GM18507 (cell line): ENCODE measurements around the gene INO80.
A peak's percentile ranks its signal among the peaks of the same experiment; 100 is the strongest.

Source experiments
- DNase-seq: peaks from one replicate; pipeline ENCODE4 v3.0.0; 2011; ENCODE audit warnings: low read depth; ENCODE audit not compliant: insufficient read length; ENCODE audit errors: extremely low spot score
- FAIRE-seq: peaks from 2 replicates; lab custom pipeline; 2011; peaks lifted over from hg19 to GRCh38; lab: Jason Lieb, UNC

Gene INO80

DNA sequence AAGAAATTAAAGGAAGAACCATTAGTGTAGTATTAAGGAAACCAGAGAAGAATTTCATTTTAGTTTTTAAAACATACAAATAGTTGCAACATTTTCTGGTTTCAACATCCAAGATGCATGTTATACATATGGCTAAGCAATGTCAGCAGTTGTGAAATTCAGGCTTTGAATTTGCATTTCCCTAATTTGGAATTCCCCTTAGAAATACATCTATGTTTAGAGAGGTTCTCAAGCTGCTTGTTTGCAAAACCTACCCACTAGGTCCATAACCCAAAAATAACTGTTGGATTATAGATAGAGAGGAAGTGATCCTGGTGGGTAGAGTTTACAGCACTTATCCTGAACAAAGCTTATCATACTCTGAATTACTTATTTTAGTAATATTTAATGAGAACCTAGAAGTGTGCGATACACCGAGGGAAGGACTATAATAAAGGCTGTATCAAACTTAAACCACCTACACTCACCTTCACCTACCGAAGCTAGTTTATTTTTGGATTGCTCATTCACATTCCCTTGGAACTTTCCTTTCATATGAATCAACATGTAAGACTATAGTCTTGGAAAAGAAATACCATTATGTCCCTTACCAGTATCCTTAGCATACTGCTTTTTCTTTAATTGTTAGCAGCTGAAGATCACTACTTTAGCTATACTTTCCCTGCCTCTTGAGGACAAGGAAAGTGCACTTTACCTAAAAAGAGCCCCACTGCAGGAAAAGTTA, 102.2 kb downstream of the INO80 start:
- DNase-seq = no peak
- peak; percentile 45 for FAIRE-seq

DNA sequence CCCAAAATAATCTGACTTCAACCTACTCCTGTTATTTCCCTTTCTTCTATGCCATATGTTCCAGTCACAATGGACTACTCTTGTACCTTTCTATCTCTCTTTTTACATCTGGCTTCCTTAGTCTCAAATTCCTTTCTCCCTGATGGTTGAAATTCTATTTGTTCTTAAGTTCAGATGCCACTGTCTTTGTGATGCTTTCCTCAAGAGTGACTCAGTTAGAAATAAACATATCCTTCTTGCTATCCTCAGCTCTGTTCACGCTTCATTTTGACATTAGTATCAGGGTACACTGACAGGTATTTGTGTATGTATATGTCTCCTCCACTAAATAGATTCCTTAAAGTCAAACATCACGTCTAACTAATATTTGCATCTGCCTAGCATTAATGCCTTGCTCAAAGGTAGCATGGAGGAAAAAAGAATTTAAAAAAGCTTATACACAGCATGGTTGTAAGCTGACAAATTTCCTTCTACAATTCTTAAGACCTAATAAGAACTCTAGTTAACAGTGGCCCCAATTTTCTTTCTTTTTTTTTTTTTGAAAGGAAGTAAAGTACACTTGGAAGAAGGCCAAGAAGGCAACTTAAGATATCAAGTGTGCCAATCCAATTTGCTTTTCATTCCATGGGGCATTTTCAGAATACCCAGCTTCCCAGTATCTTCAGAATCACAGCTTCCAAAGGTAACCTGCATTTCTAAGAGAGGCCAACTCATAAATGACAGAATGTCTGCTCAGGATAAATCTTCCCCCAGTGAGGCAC, 104.8 kb downstream of the INO80 start:
- DNase-seq (no peak), FAIRE-seq (no peak)

GRCh38 chr15:41010345-41010744, 105.7 kb downstream of the INO80 start:
- DNase-seq (no peak), FAIRE-seq (no peak)

DNA sequence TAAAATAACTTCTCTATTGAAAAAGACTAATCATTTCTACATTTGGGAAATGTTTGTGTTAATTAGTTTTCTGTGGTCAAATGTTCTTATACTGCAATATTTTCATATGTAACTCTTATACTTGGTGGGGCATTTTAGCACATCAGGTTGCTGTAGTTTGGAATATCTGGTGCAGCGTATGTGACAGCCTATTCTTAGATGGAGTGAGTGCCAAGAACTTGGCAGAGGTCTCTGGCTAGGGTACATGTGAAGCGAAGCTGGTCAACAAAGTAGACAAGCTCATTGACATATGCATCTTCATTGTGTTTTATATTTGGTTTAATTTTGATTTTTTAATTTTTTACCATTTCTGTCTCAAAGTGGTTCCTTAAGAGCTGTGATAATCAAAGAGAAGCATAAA, 109.6 kb downstream of the INO80 start:
- DNase-seq = no peak
- FAIRE-seq = no peak

GRCh38 chr15:41004490-41004889, 111.6 kb downstream of the INO80 start:
- FAIRE-seq (no peak), DNase-seq (no peak)

GRCh38 chr15:41001524-41002214, 114.4 kb downstream of the INO80 start:
- DNase-seq = no peak
- no peak for FAIRE-seq

GRCh38 chr15:40999190-40999589, 116.9 kb downstream of the INO80 start:
- FAIRE-seq (no peak), DNase-seq (no peak)

DNA sequence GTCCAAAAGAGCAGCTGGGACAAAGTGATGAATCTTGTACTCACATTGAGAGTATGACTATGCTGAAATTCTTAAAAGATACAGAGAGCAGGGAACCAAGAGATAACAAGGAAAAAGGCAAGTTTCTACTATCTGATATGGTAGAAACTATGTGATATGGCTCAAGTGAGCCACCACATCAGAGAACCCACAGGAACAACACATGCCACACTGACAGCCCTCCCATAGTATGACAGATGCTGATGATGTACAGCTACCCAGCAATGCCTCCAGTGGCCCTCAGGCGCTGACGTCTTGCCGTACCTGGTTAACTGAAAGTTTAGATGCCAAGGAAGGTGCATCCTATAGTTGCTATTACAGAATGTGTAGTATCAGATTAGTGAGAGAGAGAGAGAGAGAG, 120.4 kb downstream of the INO80 start:
- FAIRE-seq = no peak
- DNase-seq = no peak

GRCh38 chr15:40992825-40993224, 123.3 kb downstream of the INO80 start:
- no peak for DNase-seq
- FAIRE-seq = no peak

- DNase-seq = no peak
- FAIRE-seq = no peak
Observed at GRCh38 chr15:40992241-40992741, 123.8 kb downstream of the INO80 start.

DNA sequence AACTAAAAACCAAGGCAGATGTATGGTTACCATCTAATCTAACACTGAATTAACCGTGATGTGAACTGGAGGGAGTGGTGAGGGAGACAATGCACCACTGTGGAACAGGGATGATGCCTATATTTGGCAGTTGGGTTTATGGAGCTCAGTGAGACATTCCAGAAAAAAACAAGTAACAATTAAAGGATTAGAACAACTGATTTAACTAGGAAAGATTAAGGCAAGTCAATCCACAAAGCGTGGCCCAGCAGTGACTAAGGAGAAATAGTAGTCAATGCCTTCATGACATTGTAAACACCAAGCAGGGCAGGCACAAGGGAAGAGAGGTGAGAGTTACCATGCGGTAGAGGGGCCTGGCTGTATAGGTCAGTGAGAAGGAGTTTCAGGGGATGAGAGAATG, 124.7 kb downstream of the INO80 start:
- DNase-seq (no peak), FAIRE-seq (no peak)

DNA sequence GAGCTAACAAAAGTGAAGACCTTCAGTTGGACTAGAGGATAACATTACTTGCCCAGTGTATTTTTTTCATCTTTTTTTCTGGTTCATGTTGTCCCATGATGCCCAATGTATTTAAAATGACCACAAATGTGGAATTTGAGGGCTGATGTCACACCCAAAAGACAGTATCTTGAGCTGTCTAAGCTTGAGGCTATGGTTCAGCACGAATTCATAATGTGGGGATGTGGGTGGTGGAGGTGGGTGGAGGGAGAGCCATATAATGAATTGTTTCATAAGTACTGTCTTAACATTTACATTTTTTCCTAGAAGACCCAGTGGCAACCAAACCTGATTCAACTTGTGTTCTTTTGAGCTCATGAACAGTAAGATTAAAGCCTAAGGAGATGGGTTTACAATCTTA, 125.3 kb downstream of the INO80 start:
- no peak for DNase-seq
- no peak for FAIRE-seq

DNA sequence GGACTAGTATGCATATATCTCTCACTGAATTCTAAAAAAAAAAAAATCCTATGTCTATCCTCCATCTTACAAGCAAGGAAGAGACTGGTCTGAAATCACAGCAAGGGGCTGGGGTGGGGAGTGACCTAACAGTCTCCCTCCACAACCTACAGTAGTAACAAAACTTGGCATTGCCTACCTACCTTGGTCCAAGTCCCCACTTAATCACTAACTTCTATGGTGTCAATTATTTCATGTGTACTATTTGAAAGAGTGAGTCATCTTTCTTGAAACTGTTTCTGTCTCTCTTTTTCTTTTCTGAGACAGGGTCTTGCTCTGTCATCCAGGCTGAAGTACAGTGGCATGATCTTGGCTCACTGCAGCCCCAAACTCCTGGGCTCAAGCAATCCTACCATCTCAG, 126.0 kb downstream of the INO80 start:
- FAIRE-seq = no peak
- DNase-seq = no peak

DNA sequence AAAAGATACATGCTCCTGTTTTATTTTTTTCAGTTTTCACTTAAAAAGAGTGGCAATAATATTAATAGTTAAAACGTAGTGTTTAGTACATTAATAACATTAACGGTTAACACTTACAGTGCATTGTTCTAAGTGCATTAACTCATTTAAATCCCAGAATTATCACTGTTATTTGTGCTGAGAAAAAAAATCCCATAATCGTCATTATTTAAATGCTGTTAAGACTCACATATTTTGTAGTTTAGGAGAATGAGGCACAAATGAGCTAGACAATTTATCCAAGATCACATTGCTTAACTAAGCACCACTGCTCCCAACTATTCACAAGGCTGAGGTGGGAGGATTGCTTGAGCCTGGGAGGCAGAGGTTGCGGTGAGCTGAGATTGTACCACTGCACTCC, 127.9 kb downstream of the INO80 start:
- DNase-seq (no peak), FAIRE-seq (no peak)

- FAIRE-seq = no peak
- no peak for DNase-seq
Observed at GRCh38 chr15:40986820-40987219, 129.3 kb downstream of the INO80 start.

DNA sequence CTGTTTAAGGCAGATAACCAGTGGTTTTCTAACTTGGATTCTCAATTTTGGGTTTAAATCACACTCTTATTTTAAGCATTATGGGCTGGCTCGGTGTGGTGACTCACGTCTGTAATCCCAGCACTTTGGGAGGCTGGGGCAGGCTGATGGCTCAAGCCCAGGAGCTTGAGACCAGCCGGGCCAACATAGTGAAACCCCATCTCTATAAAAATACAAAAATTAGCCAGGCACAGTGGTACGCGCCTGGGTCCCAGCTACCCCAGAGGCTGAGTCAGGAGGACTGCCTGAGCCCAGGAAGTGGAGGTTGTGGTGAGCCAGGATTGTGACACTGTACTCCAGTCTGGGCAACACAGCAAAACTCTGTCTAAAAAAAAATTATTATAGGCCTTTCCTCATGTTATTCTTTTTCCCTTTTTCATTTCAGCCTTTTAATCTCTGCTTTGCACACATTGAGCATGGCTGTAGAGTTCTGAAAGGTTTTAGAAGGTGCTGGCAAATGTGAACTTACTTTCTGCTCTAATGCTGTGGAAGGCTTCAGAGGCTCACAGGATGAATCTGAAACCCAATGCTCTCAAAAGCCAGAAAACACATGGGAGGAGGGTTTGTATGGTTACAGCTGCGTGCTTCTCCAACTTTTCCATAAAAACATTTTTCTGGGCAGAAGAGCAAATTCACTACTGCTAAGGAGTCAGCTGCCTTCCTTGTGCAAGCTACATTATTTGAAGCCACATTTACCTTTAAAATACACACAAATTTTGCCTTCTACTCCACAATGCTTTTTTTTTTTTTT, 130.3 kb downstream of the INO80 start:
- no peak for DNase-seq
- no peak for FAIRE-seq

DNA sequence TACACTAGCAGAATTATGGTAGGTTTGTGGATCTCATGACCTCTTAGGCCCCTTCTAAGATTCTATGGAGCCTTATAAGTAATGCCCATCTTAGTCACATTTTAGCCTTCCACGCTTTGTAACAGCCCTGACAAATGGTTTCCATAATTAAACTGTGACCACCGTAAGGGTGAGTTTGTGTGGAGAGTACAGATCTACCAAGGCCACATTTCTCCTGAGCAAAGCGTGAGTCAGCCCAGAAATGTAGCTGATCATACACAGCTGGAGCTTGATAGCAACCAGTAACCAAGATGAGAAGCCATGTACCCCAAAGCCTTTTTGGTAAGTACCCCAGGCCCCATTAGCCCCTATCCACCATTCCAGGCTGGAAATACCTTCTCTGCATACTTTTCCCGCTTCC, 131.1 kb downstream of the INO80 start:
- DNase-seq (no peak), FAIRE-seq (no peak)

DNA sequence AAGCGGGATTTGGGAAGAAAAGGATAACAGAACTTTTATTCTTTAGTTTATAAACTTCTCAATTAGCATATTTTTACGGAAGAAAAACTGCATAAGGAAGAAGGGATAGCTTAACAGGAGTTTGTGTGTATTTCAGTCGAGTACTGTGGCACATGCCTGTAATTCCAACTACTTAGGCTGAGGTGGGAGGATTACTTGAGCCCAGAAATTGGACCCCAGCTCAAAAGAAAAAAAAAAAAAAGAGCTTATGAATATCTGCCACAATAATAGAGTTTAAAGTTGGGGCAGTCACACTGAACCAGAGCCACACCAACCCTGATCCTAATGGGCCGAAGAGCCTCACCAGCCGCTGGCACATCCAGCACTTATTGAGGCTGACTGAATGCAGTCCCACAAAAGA, 131.7 kb downstream of the INO80 start:
- DNase-seq (no peak), FAIRE-seq (no peak)

- DNase-seq (no peak), FAIRE-seq (no peak)
Observed at GRCh38 chr15:40982855-40983254, 133.2 kb downstream of the INO80 start.

DNA sequence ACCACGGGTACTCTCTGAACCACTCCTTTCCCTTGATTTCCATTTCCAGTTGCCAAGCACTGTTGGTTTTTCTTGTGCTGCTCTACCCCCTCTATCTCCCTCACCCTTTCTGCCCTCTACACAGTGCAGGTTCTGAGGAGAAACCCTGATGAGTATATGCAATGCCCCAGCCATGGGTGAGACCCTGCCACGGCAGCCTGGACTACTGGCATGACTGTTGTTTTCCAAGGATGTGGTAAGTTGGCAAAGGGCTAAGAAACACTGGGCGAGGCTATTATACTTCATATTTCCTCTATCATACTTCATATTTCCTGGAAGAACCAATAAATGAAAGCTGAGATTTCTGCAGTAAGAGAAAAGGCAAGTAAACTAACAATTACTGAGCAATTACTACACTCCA, 134.9 kb downstream of the INO80 start:
- FAIRE-seq (no peak), DNase-seq (no peak)
